Astrocyte (in vitro differentiated cells and primary cell): ENCODE measurements around the gene ACP4.

Experiments used
- CTCF ChIP-seq: IDR thresholded peaks from 2 replicates; pipeline ENCODE4 v1.5.1; 2011; ENCODE audit warnings: low read depth, mild to moderate bottlenecking, inconsistent platforms, low read length, moderate library complexity; ENCODE audit not compliant: insufficient read depth
- EZH2 ChIP-seq: IDR thresholded peaks from 2 replicates; pipeline ENCODE4 v1.6.1; 2012; ENCODE audit warnings: mild to moderate bottlenecking, low read length, inconsistent platforms; ENCODE audit not compliant: insufficient read depth

GRCh38 chr19:50815439-50815838, 25.2 kb downstream of the ACP4 start:
- TF ChIP-seq CTCF (no peak), EZH2 (no peak)
